CD4-positive, alpha-beta T cell treated with Interleukin-4 for 4 hours (primary cell): ENCODE data around the gene MARK3.
A peak's percentile ranks its signal among the peaks of the same experiment; 100 is the strongest.

ENCODE experiments used
- DNase-seq: peaks from one replicate; pipeline ENCODE4 v3.0.0-alpha.2; 2020

MARK3 gene

DNA sequence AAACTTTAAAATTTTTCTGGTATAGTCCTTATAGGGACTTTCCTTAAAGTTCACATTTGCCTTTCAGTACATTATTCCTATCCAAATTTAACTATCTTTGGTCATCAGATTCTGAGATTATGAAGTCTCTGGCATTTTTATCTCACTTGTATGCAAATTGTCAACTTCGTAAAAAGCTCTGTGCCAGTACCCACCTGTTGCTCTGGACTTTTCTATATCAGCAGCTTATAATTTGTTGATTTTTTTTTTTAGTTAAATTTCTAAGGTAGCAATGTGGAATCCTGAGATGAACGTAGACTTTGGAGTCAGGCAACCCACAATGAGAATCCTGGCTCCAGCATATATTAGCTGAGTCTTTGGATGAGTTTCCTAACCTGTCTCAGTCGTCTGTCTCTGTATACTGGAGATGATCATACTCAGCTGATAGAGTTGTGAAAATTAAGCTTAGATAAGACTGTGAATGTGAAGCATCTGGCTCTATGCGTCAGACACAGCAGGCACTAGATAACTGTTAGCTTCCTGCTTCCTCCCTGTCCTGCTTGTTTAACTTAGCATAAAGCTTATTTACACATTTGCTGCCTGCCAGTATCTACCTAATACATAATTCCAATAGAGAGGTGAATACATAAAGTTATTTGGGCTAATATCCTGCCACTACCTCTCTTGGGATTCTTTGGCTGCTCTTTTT, 59.8 kb downstream of the MARK3 start:
- no peak for DNase-seq

DNA sequence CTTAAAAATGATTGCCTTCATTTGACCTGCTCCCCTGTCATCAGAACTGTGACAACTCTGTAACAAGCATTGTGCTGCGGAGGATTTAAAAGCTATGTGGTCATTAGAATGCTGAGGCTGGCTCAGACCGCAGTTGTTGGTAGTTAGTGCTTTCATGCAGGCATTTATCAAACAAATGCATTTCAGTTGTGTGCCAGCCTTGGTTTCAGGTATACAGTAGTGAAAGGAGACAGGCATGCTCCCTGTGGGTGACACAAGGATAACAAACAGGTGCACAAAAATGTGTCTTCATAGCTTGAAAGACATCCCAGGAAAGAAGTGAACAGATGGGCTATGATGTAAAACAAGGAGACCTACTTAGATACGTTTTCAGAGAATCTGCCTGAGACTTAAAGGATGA, 60.6 kb downstream of the MARK3 start:
- DNase-seq: no peak

DNA sequence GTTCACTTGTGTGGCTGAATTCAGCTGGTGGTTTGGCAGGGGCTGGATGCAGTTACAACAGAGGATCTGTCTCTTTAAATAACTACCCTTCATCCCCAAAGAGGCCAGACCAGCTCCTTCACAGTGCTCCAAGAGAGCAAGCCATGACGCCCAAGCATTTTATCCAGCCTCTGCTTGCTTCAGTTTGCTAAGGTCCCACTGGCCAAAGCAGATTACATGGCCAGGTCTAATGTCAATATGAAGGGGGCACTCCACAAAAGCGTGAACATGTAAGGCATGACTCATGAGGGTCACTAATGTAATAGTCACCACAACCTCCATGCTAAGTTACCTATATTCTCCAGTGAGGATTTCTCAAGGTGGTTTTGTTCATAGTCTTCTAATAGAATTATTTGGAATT, 62.9 kb downstream of the MARK3 start:
- no peak for DNase-seq

DNA sequence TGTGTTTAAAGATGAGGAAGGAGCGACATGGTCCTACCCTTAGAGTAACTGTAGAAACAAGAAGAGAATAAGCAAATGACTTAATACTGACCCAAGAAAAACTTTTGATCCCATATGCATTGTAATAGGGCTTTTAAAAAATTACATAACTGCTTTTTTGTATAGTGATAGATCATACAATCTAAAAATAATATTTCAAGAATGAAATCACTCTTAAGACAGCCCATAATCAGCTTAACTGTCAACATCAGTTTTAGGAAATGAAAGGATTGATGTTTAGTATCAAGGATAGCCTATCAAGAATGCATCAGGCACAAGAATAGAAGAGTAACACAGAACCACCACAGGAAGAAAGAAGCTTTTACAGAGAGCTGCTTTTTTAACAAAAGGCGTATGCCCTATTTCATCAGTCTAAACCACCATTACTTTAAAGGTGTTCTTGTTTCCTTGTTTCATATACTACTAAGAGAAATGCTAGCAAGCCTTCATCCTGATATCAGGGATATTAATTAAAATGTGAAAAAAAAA, 64.5 kb downstream of the MARK3 start:
- DNase-seq: no peak

DNA sequence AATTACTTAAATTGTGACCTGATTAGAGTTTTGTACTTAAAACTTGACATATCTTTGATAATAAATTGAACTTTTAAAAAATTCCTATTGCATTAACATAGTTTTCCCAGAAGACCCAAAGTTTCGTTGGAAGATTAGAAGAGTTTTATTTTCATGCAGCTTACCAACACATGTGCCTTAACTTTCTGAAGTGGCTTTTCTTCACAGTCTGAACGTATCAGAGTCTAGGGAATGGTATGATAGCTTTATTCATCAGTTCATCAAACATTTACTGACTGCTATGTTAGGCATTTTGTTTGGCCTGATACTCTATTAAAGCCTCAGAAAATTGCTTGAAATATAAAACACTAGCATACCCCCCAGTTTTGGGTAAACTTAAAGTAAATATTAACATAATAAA, 65.2 kb downstream of the MARK3 start:
- DNase-seq: no peak

DNA sequence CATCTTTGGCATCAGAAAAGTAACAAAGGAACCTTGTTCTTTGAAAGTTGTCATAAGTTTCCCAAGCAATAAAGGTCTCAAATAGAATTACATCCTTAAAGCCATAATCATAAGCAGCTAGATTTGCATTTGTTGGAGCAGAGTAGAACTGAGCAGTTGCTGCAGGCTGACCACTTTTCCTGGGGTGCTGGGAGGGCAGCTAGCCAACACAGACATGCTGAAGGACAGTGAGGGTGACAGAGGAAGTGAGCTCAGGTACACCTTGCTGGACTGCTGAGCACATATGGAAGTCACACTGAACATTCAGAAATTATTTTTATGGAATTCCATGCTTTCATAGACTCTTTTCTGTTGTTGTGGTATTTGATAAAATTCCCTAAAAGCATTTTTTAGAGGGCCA, 66.2 kb downstream of the MARK3 start:
- DNase-seq: no peak

DNA sequence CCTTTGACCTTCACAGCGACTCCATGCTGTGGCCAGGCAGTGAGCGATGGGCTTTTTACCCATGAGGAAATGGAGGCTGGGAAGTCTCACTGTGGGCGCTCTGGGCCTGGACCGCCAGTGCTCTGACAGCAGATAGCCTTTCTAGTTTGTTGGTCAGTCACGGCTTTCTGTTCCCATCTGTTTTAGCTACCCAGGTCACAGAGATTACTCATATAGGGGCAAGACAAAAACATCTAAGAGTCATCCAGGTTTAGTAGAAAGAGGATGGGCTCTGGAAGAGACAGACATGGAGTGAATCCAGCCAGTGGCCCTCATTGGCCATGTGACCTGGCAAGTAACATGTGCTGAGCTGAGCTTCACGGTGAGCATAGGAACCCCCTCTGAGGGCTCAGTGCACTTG, 68.6 kb downstream of the MARK3 start:
- no peak for DNase-seq

DNA sequence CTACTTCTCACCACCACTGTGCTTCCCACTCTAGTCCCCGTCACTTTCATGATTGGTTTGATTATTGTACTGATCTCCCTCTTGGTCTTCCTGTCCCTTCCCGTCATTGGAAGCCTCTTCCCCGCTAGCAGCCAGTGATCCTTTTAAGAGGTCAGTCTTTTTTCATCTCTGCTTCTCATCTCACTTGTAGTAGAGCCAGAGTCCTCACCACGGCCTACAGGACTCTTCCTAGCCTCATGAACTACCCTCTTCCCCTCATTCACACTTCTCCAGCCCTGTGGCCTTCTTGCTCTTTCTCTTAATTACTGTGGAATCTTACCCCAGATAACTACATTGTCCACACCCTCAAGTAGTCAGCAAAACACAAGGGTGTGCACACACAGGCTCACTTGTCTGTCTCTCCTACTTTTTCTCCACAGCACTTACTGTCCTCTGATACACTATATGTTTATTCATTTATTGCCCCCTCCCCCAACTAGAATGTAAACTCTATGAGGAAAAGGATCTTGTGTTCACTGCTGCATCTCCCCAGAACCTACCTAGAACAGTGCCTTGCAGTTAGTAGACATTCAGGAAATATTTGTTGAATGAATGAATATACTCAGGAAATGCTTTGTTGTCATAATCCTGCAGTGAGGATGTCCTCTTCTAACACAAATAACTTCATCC, 71.1 kb downstream of the MARK3 start:
- DNase-seq: no peak

DNA sequence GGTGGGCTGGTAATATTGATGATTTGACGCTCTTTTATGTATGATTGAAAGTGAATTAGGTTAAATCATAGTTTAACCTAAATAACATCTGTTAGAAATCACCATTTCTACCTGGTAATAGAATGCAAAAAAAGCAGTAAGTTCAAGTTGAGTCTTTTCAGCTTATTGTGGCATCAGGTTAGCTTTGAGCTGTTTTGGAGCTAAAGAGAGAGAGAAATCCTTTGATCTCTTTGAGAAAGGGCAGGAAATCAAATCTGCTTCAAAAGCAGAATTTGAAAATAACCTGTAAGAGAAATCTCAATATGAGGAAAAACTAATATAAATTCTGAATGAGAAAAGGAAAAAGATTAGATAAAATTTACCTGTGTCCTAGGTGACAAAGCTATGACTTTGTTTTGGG, 75.2 kb downstream of the MARK3 start:
- peak; percentile 5 for DNase-seq

DNA sequence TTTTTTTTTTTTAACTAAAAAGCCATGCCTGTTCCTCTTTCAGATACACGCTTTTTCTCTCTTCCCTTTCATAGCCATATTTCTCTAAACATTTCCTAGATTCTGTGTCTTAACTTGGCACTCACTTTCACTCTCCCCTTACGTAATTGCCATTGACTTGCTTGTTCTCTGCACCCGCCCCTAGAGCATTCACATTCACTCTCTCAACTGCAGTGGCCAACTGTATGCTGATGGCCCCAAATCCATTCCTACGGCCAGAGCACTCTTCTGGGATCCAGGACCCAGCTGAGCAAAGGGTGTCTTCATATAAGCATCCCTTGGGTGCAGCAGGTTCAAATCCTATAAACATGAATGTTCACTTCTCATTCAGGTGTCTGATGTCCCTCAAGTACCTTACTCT, 77.9 kb downstream of the MARK3 start:
- DNase-seq: no peak

DNA sequence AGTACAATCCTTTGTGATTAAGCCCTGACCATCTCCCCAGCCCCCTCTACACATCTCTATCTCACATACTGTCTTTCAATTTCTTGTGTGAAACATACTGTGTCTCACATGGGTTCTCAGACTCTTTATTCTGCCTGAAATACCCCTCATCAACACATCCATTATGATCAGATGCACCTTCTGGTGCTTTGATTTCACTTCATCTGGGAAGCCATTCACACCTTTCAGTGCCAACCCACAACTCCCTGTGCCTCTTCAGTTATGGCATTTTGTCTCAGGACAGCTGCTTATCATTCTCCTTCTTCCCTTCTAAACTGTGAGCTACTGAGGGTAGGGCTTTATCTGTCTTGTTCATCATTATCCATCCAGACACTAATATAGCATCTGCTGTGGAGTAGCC, 78.6 kb downstream of the MARK3 start:
- DNase-seq: no peak

DNA sequence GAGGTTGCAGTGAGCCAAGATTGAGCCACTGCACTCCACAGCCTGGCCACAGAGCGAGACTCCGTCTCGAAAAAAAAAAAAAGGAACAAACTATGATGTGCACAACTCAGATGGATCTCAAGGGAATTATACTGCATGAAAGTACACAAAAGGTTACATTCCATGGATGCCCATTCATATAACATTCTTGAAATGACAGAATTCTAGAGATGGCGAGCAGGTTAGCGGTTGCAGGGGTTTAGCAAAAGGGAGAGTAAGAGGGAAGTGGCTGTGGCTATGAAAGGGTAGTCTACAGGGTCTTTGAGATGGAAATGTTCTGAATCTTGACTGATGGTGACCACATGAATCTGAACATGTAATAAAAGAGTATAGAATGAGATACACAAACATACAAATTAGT, 87.7 kb downstream of the MARK3 start:
- DNase-seq: no peak

DNA sequence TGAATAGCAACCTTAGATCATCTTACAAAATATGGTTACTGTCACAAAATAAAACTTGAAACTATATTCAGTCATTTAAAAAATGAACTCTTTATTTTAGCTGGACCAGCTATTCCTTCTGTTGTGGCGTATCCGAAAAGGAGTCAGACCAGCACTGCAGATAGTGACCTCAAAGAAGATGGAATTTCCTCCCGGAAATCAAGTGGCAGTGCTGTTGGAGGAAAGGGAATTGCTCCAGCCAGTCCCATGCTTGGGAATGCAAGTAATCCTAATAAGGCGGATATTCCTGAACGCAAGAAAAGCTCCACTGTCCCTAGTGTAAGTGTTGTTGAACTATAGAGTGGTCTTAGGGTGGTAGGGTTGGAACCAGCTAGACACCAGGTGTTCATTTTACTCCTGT, 89.7 kb downstream of the MARK3 start:
- no peak for DNase-seq

DNA sequence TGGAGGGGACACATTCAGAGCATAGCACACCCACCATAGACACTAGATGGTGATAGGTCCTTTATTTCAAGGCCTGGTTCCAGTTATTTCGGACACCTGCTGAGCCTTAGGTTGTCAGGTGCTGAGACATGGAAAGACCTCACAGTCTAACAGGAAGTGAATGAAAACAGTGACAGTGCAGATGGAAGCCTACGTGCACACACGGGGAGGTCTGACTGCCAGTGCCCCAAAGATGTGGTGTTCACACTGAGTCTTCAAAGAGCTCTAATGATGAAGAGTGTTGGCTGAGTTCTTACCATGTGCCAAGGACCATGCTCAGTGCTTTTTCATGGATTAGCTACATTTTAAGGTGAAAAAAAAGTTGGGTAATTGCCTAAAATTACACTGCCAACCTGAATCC, 90.8 kb downstream of the MARK3 start:
- DNase-seq: no peak

DNA sequence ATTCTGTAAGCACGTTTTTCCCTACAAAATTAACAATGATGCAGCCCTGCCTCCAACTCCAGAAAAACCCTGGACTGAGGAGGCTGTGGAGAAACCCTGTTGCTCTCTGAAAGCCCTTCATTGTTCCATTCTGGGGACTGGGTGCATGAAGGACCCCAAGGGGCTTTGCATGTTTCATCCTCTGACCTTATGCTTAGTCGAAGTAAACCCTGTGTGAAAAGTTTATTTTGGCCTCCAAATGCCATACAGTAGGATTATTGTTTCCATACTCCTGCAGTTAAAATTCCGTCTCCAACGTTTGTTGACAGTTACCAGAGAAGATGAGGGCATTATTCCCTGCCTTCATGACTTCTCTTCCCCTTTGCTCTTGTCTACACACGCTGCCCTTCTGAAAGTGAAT, 91.4 kb downstream of the MARK3 start:
- no peak for DNase-seq

DNA sequence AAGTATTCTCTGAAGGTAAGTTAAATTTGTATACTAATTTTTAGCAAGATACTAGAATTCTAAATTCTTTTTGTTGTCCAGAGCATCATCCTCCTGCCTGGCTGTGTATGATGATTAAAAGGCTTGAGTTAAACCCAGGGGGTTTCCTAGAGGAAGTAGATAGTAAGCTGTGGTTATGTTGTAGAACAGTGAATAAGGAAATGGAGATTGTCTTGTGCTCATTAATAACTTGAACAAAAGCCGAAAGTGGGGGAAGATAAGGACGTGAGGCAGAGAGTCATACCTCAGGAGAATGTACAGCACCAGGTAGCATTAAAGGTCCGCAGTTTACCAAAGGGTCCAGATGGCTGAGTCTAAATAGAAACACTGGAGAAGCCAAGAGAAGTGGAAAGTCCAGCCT, 95.4 kb downstream of the MARK3 start:
- DNase-seq: peak; percentile 36

DNA sequence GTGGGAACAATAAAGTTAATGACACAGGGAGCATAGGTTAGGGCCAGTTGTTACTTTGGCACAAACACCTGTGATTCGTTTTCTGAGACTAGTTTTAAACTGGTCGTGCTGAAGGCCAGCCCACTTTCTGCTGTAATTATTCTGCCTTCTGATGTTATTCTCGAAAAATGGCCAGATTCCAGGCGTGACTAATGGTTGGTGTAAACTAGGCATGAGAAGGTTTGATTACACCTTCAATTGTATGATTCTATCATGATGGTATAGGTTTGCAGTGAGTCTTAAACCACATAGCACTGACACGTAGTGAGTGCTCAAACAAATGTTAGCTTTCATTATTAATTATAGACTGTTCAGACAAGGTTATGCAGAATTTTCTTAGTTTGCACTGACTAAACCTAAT, 98.4 kb downstream of the MARK3 start:
- no peak for DNase-seq

DNA sequence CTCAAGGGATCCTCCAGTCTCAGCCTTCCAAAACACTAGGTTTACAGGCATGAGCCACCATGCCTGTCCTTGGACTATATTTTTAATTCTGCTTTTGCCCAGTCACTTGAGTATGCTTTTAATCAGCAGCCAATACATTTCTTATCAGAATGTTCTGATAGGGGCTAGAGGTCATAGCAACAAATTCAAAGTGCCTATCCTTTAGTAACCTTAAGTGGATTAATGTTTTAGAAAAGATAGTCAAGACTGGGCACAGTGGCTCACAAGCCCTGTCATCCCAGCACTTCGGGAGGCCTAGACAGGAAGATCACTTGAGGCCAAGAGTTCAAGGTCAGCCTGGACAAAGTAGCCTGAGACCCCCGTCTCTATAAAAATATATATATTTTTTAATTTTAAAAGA, 100.3 kb downstream of the MARK3 start:
- DNase-seq: no peak

DNA sequence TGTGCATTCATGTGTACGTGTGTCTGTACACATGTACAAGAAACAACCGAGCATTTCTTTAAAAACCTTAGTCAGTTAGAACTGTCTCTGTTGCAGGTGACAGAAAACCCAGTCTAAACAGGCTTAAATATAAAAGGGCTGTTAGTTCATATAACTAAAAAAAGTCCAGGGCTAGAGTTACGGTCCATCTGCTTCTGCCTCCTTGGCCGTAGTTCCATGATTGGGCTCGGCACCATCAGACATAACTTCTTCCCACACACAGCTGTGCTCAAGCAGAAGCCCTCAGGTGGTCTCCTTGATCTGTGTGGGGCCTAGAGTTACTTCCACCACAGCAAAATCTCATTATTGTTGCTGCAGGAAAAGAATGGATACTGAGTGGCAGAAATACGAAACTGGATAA, 102.9 kb downstream of the MARK3 start:
- DNase-seq: no peak

DNA sequence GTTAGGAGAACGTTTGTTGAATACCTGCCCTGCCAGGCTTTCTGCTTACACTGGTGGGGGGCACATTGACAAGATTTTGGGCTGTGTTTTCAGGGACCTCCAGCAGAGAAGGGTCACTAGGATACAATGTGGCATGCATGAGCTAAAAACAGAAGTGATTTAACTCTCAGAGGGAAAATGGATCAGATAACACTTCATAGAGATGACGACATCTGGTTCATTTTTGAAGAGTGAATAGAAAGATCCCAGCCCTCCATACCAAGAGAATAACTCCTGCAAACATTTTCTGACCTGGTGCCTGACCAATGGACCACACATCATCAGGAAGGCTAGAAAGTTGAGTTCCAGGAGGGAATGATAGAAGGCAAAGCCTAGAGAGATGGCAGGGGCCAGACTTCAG, 103.7 kb downstream of the MARK3 start:
- no peak for DNase-seq

DNA sequence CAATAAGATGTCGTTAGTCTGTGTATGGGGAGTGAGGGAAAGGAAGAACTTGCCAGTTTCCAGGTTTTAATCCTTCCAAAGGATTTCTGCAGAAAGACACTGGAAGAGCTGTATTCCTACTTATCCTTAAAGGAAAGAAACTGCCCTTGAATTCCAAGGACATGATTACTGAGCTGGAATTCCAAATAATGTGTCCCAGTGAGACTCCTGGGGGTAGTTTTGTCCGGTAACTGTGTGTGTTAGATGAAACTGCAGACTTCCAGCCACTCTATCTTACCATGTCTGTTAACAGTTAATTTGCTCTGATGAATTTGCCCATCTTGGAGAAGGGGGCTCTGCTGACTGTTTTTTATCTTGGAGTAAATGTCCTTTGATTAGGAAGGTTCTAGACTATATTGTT, 104.4 kb downstream of the MARK3 start:
- DNase-seq: no peak

DNA sequence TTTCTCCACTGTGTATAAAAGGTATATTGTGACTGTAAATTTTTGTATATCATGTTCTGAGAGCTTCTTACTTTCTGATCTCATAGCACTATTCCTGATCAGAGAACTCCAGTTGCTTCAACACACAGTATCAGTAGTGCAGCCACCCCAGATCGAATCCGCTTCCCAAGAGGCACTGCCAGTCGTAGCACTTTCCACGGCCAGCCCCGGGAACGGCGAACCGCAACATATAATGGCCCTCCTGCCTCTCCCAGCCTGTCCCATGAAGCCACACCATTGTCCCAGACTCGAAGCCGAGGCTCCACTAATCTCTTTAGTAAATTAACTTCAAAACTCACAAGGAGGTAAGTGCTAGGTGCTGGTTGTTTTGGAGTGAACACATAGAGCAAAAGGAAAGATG, 106.5 kb downstream of the MARK3 start:
- DNase-seq: no peak

DNA sequence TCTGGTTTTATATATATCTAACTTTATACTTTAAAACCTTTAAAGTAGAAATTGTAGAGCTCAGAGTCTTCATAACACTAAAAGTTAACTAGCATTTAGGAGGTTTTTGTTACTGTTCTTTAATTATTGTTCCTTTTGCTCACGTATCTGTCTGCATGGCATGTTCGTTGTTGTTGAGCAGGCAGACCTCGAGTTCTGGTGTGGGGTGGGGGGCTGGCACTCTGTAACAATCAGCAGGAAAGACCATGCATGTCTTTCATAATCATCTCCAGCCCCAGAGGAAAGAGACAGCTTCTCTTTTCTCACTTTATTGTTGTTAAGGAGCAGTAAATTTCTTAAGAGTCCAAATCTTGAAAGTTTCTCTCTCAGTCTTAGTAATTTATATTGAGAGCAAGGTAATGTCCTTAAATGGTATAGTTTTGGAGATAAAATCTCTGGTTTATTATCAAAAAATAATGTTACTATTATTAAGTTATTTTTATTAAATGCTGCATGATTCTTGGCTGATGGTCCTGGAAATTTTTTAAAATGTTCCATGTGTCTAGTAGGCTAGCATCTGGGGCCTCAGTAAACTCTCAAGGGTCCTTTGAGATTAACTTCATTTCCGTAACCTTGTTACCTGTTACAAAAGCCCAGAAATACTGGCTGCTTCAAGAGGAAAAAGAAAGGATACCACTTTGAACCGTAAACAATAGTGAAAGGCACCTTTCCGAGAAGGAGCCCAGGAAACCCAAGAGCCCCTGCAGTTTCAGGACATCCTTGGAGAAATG, 107.1 kb downstream of the MARK3 start:
- no peak for DNase-seq

DNA sequence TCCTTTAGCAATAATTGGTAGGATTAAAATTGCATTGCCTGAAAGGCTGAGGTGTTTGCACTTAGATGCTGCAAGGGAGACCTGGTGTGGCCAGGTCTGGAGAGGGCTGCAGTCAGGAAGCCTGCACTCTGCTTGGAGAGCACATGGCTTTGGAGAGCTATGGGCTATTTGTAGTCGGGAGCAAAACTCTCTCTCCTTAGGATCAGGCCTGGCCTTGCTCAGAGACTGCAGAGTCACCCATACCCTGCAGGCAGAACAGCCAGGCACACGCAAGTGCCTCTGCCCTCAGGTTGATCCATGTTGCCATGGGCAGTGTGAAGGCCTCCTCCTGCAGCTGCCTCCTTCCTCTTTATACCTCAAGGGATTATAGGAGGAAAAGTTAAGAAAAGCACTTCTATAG, 110.6 kb downstream of the MARK3 start:
- no peak for DNase-seq
